NB4 (cell line): ENCODE results near the gene ABCD4.

Source experiments
- DNase-seq: peaks from one replicate; pipeline ENCODE4 v3.0.0; 2010; ENCODE audit warnings: low read depth
- H3K4me3 ChIP-seq: one replicate; pipeline ENCODE4 v1.5.1; 2011; ENCODE audit warnings: mild to moderate bottlenecking, low read depth, low read length, moderate library complexity
- MYC ChIP-seq: IDR thresholded peaks from 2 replicates; pipeline ENCODE4 v1.6.1; 2011; ENCODE audit warnings: low read depth, low read length
- POLR2A ChIP-seq: IDR thresholded peaks from 2 replicates; pipeline ENCODE4 v1.6.1; 2011; ENCODE audit warnings: mild to moderate bottlenecking; ENCODE audit not compliant: insufficient read length; ENCODE audit errors: extremely low read depth
- TF ChIP-seq, protein P1 (sequence below): IDR thresholded peaks from 2 replicates; pipeline ENCODE4 v1.6.1; 2011; ENCODE audit warnings: low read depth, low read length
- TF ChIP-seq, protein P2 (sequence below): IDR thresholded peaks from one replicate; pipeline ENCODE4 v1.5.1; 2012; ENCODE audit warnings: low read depth, low read length

Gene ABCD4

DNA sequence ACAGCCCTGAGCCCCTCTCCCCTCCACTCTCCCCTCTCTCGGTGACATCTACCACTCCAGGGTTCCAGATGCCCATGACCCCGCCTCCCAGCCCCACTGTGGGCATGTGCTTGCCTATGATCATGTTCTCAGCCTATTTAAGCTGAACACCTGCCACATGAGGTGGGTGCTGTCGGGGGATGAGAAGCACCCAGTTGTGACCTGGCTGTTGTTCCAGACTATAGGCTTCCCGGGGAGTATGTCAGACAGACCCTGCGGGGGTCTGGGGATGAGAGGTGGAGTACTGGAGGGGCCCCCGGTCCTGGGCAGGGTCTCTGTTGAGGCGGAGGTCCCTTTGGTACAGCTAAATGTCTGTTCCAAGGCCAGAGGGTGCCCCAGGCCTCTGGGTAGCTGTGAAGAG is 57.4 kb downstream of the ABCD4 start:
- no peak for DNase-seq
- no peak overlapping the region for H3K4me3 ChIP-seq
- TF ChIP-seq MYC (no peak), POLR2A (no peak)
- TF ChIP-seq, protein P1, sequence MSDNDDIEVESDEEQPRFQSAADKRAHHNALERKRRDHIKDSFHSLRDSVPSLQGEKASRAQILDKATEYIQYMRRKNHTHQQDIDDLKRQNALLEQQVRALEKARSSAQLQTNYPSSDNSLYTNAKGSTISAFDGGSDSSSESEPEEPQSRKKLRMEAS = no peak
- TF ChIP-seq, protein P2, sequence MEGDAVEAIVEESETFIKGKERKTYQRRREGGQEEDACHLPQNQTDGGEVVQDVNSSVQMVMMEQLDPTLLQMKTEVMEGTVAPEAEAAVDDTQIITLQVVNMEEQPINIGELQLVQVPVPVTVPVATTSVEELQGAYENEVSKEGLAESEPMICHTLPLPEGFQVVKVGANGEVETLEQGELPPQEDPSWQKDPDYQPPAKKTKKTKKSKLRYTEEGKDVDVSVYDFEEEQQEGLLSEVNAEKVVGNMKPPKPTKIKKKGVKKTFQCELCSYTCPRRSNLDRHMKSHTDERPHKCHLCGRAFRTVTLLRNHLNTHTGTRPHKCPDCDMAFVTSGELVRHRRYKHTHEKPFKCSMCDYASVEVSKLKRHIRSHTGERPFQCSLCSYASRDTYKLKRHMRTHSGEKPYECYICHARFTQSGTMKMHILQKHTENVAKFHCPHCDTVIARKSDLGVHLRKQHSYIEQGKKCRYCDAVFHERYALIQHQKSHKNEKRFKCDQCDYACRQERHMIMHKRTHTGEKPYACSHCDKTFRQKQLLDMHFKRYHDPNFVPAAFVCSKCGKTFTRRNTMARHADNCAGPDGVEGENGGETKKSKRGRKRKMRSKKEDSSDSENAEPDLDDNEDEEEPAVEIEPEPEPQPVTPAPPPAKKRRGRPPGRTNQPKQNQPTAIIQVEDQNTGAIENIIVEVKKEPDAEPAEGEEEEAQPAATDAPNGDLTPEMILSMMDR = no peak

DNA sequence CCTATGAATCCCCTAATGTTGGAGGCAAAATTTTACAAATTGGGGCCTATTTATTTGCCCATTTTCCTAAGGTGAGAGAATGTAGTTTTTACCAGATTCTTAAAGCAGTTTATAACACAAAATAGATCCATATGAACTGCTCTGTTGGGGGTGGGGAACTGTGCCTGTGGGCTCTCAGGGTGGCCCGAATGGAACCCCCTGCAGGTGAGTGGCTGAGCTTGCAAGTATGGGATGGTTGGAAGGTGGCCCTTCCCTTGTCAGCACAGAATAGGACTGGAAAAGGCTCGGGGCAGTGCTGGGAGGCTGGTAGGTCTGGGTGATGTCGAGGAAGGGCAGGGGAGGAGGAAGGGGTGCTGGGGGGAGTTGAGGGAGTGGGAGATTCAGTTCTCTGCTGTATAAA is 58.6 kb downstream of the ABCD4 start:
- no peak for TF ChIP-seq POLR2A
- TF ChIP-seq, protein P1 = no peak
- TF ChIP-seq, protein P2 = no peak
- no peak for TF ChIP-seq MYC
- DNase-seq = no peak
- no peak overlapping the region for H3K4me3 ChIP-seq

- no peak for DNase-seq
- H3K4me3 ChIP-seq = no peak overlapping the region
- TF ChIP-seq, protein P1 = no peak
- TF ChIP-seq, protein P2 = no peak
- no peak for TF ChIP-seq POLR2A
- no peak for TF ChIP-seq MYC
These were observed 59.7 kb downstream of the ABCD4 start for GRCh38 chr14:74243051-74243450.

- no peak overlapping the region for H3K4me3 ChIP-seq
- no peak for DNase-seq
- TF ChIP-seq MYC = no peak
- TF ChIP-seq, protein P2 = no peak
- TF ChIP-seq POLR2A = no peak
- TF ChIP-seq, protein P1 = no peak
These were observed 60.0 kb downstream of the ABCD4 start for GRCh38 chr14:74242780-74243042.

GRCh38 chr14:74242021-74242779 is 60.5 kb downstream of the ABCD4 start:
- no peak overlapping the region for H3K4me3 ChIP-seq
- DNase-seq = no peak
- TF ChIP-seq, protein P1 = no peak
- no peak for TF ChIP-seq MYC
- no peak for TF ChIP-seq POLR2A
- TF ChIP-seq, protein P2 = no peak

GRCh38 chr14:74241652-74242017 is 61.1 kb downstream of the ABCD4 start:
- DNase-seq = no peak
- TF ChIP-seq MYC = no peak
- TF ChIP-seq, protein P1 = no peak
- TF ChIP-seq, protein P2 = no peak
- TF ChIP-seq POLR2A = no peak
- H3K4me3 ChIP-seq = no peak overlapping the region
